Measurements from ENCODE around the gene PIGL. TPM values are rescaled to one million over a fixed set of nuclear protein-coding genes. Genes with fewer than 3 reads are reported as not detected.

The PIGL gene
- total RNA-seq, 1 experiment from 2014 or later: 44.1 TPM

- TF ChIP-seq HMGXB4 (CRISPR knock-in tag; IDR thresholded peaks at IDR 0.05) (peak; percentile 71), ATF3 (CRISPR knock-in tag; conservative IDR thresholded peaks at IDR 0.05) (no peak), PRDM15 (CRISPR knock-in tag; IDR thresholded peaks at IDR 0.05) (no peak), RELA (CRISPR knock-in tag; IDR thresholded peaks at IDR 0.05; ENCODE audit: borderline replicate concordance) (peak; percentile 47; the same call in 1 of the 2 replicates), TP53 (CRISPR knock-in tag; IDR thresholded peaks at IDR 0.05) (0 out of 2 replicates have a peak, but pooled peaks have one; percentile 7), AR (CRISPR knock-in tag; IDR thresholded peaks at IDR 0.05) (no peak), ZNF425 (CRISPR knock-in tag; conservative IDR thresholded peaks at IDR 0.05) (no peak), AFF4 (CRISPR knock-in tag; IDR thresholded peaks at IDR 0.05; ENCODE audit: borderline replicate concordance) (no peak), SMAD4 (CRISPR knock-in tag; IDR thresholded peaks at IDR 0.05) (no peak)
Observed at GRCh38 chr17:16352667-16353316, 135.8 kb downstream of the PIGL start (continued).

Measured in WTC11 (cell line).